ENCODE results near the gene ADAM12. TPM values are rescaled to one million over a fixed set of nuclear protein-coding genes. Genes with fewer than 3 reads are reported as not detected.

Gene ADAM12
- total and polyA plus RNA-seq, 4 donors, result 0.03 to 0.33 (median 0.19) TPM

DNA sequence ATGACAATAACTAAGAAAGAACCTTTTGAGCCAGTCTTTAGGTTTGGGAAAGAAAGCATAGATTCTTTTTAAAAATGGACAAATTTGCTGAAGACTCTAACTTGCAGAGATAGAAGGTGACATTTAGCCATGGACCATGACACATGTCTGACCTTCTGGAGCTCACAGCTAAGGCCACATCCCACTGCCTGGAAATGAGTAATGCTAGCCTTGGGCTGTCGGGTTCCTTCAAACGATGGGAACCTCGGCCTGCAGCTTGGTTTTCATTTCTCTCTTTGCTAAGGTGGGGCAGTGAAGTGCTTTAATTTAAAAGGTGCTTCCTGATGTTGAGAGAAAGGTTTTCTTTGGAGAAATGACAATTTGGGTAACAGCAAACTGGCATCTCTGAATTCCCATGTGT is 268.7 kb downstream of the ADAM12 start:
- H3K27ac ChIP-seq (ENCODE audit: low read depth in 1 of 2, low read length in 2 of 2), result no peak overlapping the region
- H3K4me3 ChIP-seq (ENCODE audit: low read depth in 1 of 3, low read length in 3 of 3), result no peak overlapping the region
- H3K9me3 ChIP-seq (ENCODE audit: control insufficient read depth in 4 of 4, low read length in 3 of 4), result no peaks in the 10 kb centered on the region
- peaks cover 0 to 3% (median 0%) of the 10 kb centered on the region in 4 donors for H3K4me1 ChIP-seq (ENCODE audit: control insufficient read depth in 4 of 4, insufficient read depth in 4 of 4, low read length in 3 of 4)
- H3K36me3 ChIP-seq (ENCODE audit: control insufficient read depth in 4 of 4, insufficient read depth in 3 of 4, low read depth in 1 of 4, low read length in 3 of 4), result no peaks in the 10 kb centered on the region
- no peaks in the 10 kb centered on the region for H3K27me3 ChIP-seq (ENCODE audit: control insufficient read depth in 4 of 4, insufficient read depth in 4 of 4, low read length in 3 of 4)
- 61% methylated on average over 3 of the region's 3 CpGs for WGBS
- H3K9ac ChIP-seq (ENCODE audit: low read depth in 1 of 2, low read length in 2 of 2), result no peak overlapping the region
- no peak for DNase-seq (ENCODE audit: low spot score)
- TF ChIP-seq RAD21 (IDR thresholded peaks at IDR 0.05) (no peak), RXRA (IDR thresholded peaks at IDR 0.05) (no peak), HNF4G (IDR thresholded peaks at IDR 0.05) (no peak), JUND (IDR thresholded peaks at IDR 0.05) (no peak), TAF1 (conservative IDR thresholded peaks at IDR 0.05) (no peak), EGR1 (IDR thresholded peaks at IDR 0.05; ENCODE audit: low read depth in 2 of 2) (no peak), FOXA1 (IDR thresholded peaks at IDR 0.05) (no peak), GABPA (IDR thresholded peaks at IDR 0.05 in 1 of 2, conservative IDR thresholded peaks at IDR 0.05 in 1 of 2) (no peak), YY1 (IDR thresholded peaks at IDR 0.05) (no peak), FOXA2 (IDR thresholded peaks at IDR 0.05) (no peak)
- TF ChIP-seq, protein P1, sequence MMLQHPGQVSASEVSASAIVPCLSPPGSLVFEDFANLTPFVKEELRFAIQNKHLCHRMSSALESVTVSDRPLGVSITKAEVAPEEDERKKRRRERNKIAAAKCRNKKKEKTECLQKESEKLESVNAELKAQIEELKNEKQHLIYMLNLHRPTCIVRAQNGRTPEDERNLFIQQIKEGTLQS (IDR thresholded peaks at IDR 0.05), result no peak
- TF ChIP-seq, protein P2, sequence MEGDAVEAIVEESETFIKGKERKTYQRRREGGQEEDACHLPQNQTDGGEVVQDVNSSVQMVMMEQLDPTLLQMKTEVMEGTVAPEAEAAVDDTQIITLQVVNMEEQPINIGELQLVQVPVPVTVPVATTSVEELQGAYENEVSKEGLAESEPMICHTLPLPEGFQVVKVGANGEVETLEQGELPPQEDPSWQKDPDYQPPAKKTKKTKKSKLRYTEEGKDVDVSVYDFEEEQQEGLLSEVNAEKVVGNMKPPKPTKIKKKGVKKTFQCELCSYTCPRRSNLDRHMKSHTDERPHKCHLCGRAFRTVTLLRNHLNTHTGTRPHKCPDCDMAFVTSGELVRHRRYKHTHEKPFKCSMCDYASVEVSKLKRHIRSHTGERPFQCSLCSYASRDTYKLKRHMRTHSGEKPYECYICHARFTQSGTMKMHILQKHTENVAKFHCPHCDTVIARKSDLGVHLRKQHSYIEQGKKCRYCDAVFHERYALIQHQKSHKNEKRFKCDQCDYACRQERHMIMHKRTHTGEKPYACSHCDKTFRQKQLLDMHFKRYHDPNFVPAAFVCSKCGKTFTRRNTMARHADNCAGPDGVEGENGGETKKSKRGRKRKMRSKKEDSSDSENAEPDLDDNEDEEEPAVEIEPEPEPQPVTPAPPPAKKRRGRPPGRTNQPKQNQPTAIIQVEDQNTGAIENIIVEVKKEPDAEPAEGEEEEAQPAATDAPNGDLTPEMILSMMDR (IDR thresholded peaks at IDR 0.05; ENCODE audit: low read depth, low read length, missing input control), result no peak
- TF ChIP-seq, protein P3, sequence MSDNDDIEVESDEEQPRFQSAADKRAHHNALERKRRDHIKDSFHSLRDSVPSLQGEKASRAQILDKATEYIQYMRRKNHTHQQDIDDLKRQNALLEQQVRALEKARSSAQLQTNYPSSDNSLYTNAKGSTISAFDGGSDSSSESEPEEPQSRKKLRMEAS (IDR thresholded peaks at IDR 0.05), result no peak
- TF ChIP-seq, protein P4, sequence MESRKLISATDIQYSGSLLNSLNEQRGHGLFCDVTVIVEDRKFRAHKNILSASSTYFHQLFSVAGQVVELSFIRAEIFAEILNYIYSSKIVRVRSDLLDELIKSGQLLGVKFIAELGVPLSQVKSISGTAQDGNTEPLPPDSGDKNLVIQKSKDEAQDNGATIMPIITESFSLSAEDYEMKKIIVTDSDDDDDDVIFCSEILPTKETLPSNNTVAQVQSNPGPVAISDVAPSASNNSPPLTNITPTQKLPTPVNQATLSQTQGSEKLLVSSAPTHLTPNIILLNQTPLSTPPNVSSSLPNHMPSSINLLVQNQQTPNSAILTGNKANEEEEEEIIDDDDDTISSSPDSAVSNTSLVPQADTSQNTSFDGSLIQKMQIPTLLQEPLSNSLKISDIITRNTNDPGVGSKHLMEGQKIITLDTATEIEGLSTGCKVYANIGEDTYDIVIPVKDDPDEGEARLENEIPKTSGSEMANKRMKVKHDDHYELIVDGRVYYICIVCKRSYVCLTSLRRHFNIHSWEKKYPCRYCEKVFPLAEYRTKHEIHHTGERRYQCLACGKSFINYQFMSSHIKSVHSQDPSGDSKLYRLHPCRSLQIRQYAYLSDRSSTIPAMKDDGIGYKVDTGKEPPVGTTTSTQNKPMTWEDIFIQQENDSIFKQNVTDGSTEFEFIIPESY (IDR thresholded peaks at IDR 0.05), result no peak

- Histone ChIP-seq H3K9ac (ENCODE audit: low read depth in 1 of 2, low read length in 2 of 2) (no peak overlapping the region), H3K36me3 (ENCODE audit: control insufficient read depth in 4 of 4, insufficient read depth in 3 of 4, low read depth in 1 of 4, low read length in 3 of 4) (no peaks in the 10 kb centered on the region), H3K9me3 (ENCODE audit: control insufficient read depth in 4 of 4, low read length in 3 of 4) (no peaks in the 10 kb centered on the region), H3K4me3 (ENCODE audit: low read depth in 1 of 3, low read length in 3 of 3) (no peak overlapping the region), H3K27ac (ENCODE audit: low read depth in 1 of 2, low read length in 2 of 2) (no peak overlapping the region), H3K4me1 (ENCODE audit: control insufficient read depth in 4 of 4, insufficient read depth in 4 of 4, low read length in 3 of 4) (peaks cover 0 to 2% (median 0%) of the 10 kb centered on the region in 4 donors), H3K27me3 (ENCODE audit: control insufficient read depth in 4 of 4, insufficient read depth in 4 of 4, low read length in 3 of 4) (peaks cover 0 to 4% (median 0%) of the 10 kb centered on the region in 4 donors)
- 78% methylated on average over 4 of the region's 4 CpGs for WGBS
- TF ChIP-seq RAD21 (IDR thresholded peaks at IDR 0.05), result no peak
- TF ChIP-seq TAF1 (conservative IDR thresholded peaks at IDR 0.05), result no peak
- TF ChIP-seq HNF4G (IDR thresholded peaks at IDR 0.05), result no peak
- TF ChIP-seq REST (IDR thresholded peaks at IDR 0.05), result no peak
- no peak for TF ChIP-seq SP1 (IDR thresholded peaks at IDR 0.05)
- TF ChIP-seq RXRA (IDR thresholded peaks at IDR 0.05), result no peak
- DNase-seq (ENCODE audit: low spot score), result no peak
Observed at GRCh38 chr10:126118476-126118875, 269.8 kb downstream of the ADAM12 start.

All from liver (tissue), 9 donors.